IgD-negative memory B cell (primary cell): Measurements from ENCODE around the gene CDH13. TPM values are rescaled to one million over a fixed set of nuclear protein-coding genes. Genes with fewer than 3 reads are reported as not detected.
A peak's percentile ranks its signal among the peaks of the same experiment; 100 is the strongest.

Source experiments
- H3K27ac Mint-ChIP-seq, 3 donors: one replicate each; pipeline ENCODE4 v1.8.0; 2020 to 2022; ENCODE audit warnings: mild to moderate bottlenecking in 3 of 3, mixed read lengths in 3 of 3, moderate library complexity in 1 of 3
- H3K27me3 Mint-ChIP-seq: one replicate; pipeline ENCODE4 v1.8.0; 2021; ENCODE audit warnings: mixed read lengths
- H3K36me3 Mint-ChIP-seq: one replicate; pipeline ENCODE4 v1.8.0; 2020; ENCODE audit warnings: mild to moderate bottlenecking, mixed read lengths
- H3K4me1 Mint-ChIP-seq, 3 donors: one replicate each; pipeline ENCODE4 v1.8.0; 2020 to 2022; ENCODE audit warnings: mixed read lengths in 3 of 3, mild to moderate bottlenecking in 1 of 3
- H3K4me3 Mint-ChIP-seq, 4 donors: one replicate each; pipeline ENCODE4 v1.8.0; 2020 to 2022; ENCODE audit warnings: mild to moderate bottlenecking in 4 of 4, mixed read lengths in 4 of 4, moderate library complexity in 3 of 4
- H3K9me3 Mint-ChIP-seq, 3 donors: one replicate each; pipeline ENCODE4 v1.8.0; 2020 to 2021; ENCODE audit warnings: mixed read lengths in 3 of 3, mild to moderate bottlenecking in 1 of 3
- polyA plus RNA-seq: library from polyadenylated mRNA; unstranded; fragments of 300-500 nt; fragmentation: Illumina TruSeq; gene quantifications from one replicate; pipeline ENCODE4 v1.2.3, GENCODE V29; 2021

Gene CDH13
- polyA plus RNA-seq, 1 donor from 2014 or later, result 0.23 TPM

- H3K4me3 Mint-ChIP-seq, result no peak overlapping the region
- no peaks in the 10 kb centered on the region for H3K36me3 Mint-ChIP-seq
These were observed 394.3 kb downstream of the CDH13 start for GRCh38 chr16:83021045-83021444.

GRCh38 chr16:83021746-83022145 is 395.0 kb downstream of the CDH13 start:
- H3K27me3 Mint-ChIP-seq, result no peaks in the 10 kb centered on the region
- no peaks in the 10 kb centered on the region for H3K36me3 Mint-ChIP-seq
- no peak overlapping the region for H3K27ac Mint-ChIP-seq
- H3K9me3 Mint-ChIP-seq, result peaks cover 0 to 6% (median 3%) of the 10 kb centered on the region in 3 donors
- no peaks in the 10 kb centered on the region for H3K4me1 Mint-ChIP-seq
- no peak overlapping the region for H3K4me3 Mint-ChIP-seq

More at GRCh38 chr16:83021045-83021444, 394.3 kb downstream of the CDH13 start:
- no peak overlapping the region for H3K27ac Mint-ChIP-seq
- no peaks in the 10 kb centered on the region for H3K4me1 Mint-ChIP-seq
- H3K27me3 Mint-ChIP-seq, result no peaks in the 10 kb centered on the region
- peaks cover 0 to 6% (median 0%) of the 10 kb centered on the region in 3 donors for H3K9me3 Mint-ChIP-seq

GRCh38 chr16:83023011-83023410 is 396.2 kb downstream of the CDH13 start:
- H3K4me1 Mint-ChIP-seq, result no peaks in the 10 kb centered on the region
- peaks cover 4% of the 10 kb centered on the region for H3K27me3 Mint-ChIP-seq
- peaks cover 0 to 6% (median 3%) of the 10 kb centered on the region in 3 donors for H3K9me3 Mint-ChIP-seq
- no peak overlapping the region for H3K4me3 Mint-ChIP-seq
- H3K36me3 Mint-ChIP-seq, result no peaks in the 10 kb centered on the region
- H3K27ac Mint-ChIP-seq, result no peak overlapping the region

GRCh38 chr16:83023640-83024039 is 396.9 kb downstream of the CDH13 start:
- Mint-ChIP-seq H3K4me1 (no peaks in the 10 kb centered on the region), H3K27ac (no peak overlapping the region), H3K36me3 (no peaks in the 10 kb centered on the region), H3K9me3 (peaks cover 0 to 6% (median 3%) of the 10 kb centered on the region in 3 donors), H3K4me3 (no peak overlapping the region), H3K27me3 (peaks cover 4% of the 10 kb centered on the region)

- Mint-ChIP-seq H3K36me3 (no peaks in the 10 kb centered on the region), H3K4me3 (no peak overlapping the region), H3K27ac (no peak overlapping the region), H3K9me3 (peaks cover 3 to 7% (median 3%) of the 10 kb centered on the region in 3 donors), H3K4me1 (no peaks in the 10 kb centered on the region), H3K27me3 (peaks cover 4% of the 10 kb centered on the region)
These were observed 401.2 kb downstream of the CDH13 start for GRCh38 chr16:83027973-83028372.

GRCh38 chr16:83029467-83029866 is 402.7 kb downstream of the CDH13 start:
- Mint-ChIP-seq H3K9me3 (peaks cover 3 to 6% (median 3%) of the 10 kb centered on the region in 3 donors), H3K27me3 (peaks cover 4% of the 10 kb centered on the region), H3K4me3 (no peak overlapping the region), H3K27ac (no peak overlapping the region), H3K4me1 (no peaks in the 10 kb centered on the region), H3K36me3 (no peaks in the 10 kb centered on the region)

GRCh38 chr16:83031524-83031923 is 404.8 kb downstream of the CDH13 start:
- H3K27me3 Mint-ChIP-seq, result peaks cover 6% of the 10 kb centered on the region
- H3K9me3 Mint-ChIP-seq, result peaks cover 2 to 3% (median 3%) of the 10 kb centered on the region in 3 donors
- peaks cover 2% of the 10 kb centered on the region for H3K36me3 Mint-ChIP-seq
- peak overlapping the region in 1 of 4 donors; percentile 59 for H3K4me3 Mint-ChIP-seq
- no peak overlapping the region for H3K27ac Mint-ChIP-seq
- no peaks in the 10 kb centered on the region for H3K4me1 Mint-ChIP-seq

GRCh38 chr16:83037102-83037501 is 410.3 kb downstream of the CDH13 start:
- Mint-ChIP-seq H3K4me1 (no peaks in the 10 kb centered on the region), H3K27ac (no peak overlapping the region), H3K4me3 (no peak overlapping the region), H3K36me3 (peaks cover 4% of the 10 kb centered on the region), H3K27me3 (peaks cover 2% of the 10 kb centered on the region), H3K9me3 (peaks cover 0 to 2% (median 0%) of the 10 kb centered on the region in 3 donors)

- no peaks in the 10 kb centered on the region for H3K4me1 Mint-ChIP-seq
- no peak overlapping the region for H3K4me3 Mint-ChIP-seq
- peaks cover 4% of the 10 kb centered on the region for H3K36me3 Mint-ChIP-seq
- peaks cover 2% of the 10 kb centered on the region for H3K27me3 Mint-ChIP-seq
- no peak overlapping the region for H3K27ac Mint-ChIP-seq
- peaks cover 0 to 2% (median 0%) of the 10 kb centered on the region in 3 donors for H3K9me3 Mint-ChIP-seq
These were observed 411.1 kb downstream of the CDH13 start for GRCh38 chr16:83037884-83038283.

- Mint-ChIP-seq H3K9me3 (peaks cover 0 to 2% (median 0%) of the 10 kb centered on the region in 3 donors), H3K27me3 (peaks cover 2% of the 10 kb centered on the region), H3K4me3 (no peak overlapping the region), H3K4me1 (no peaks in the 10 kb centered on the region), H3K36me3 (peaks cover 2% of the 10 kb centered on the region), H3K27ac (no peak overlapping the region)
These were observed 413.4 kb downstream of the CDH13 start for GRCh38 chr16:83040174-83040573.

- peaks cover under 1% of the 10 kb centered on the region for H3K36me3 Mint-ChIP-seq
- H3K4me3 Mint-ChIP-seq, result no peak overlapping the region
- H3K4me1 Mint-ChIP-seq, result no peaks in the 10 kb centered on the region
- H3K27me3 Mint-ChIP-seq, result peaks cover 2% of the 10 kb centered on the region
- H3K9me3 Mint-ChIP-seq, result peaks cover 0 to 2% (median 0%) of the 10 kb centered on the region in 3 donors
- H3K27ac Mint-ChIP-seq, result no peak overlapping the region
These were observed 417.8 kb downstream of the CDH13 start for GRCh38 chr16:83044589-83044988.

- Mint-ChIP-seq H3K27ac (no peak overlapping the region), H3K36me3 (no peaks in the 10 kb centered on the region), H3K4me3 (no peak overlapping the region), H3K27me3 (peaks cover 4% of the 10 kb centered on the region), H3K4me1 (no peaks in the 10 kb centered on the region), H3K9me3 (peaks cover 4 to 6% (median 5%) of the 10 kb centered on the region in 3 donors)
These were observed 419.0 kb downstream of the CDH13 start for GRCh38 chr16:83045790-83046189.

- peaks cover 4 to 10% (median 7%) of the 10 kb centered on the region in 3 donors for H3K9me3 Mint-ChIP-seq
- H3K4me3 Mint-ChIP-seq, result no peak overlapping the region
- H3K4me1 Mint-ChIP-seq, result no peaks in the 10 kb centered on the region
- no peaks in the 10 kb centered on the region for H3K36me3 Mint-ChIP-seq
- peaks cover 4% of the 10 kb centered on the region for H3K27me3 Mint-ChIP-seq
- no peak overlapping the region for H3K27ac Mint-ChIP-seq
These were observed 419.9 kb downstream of the CDH13 start for GRCh38 chr16:83046664-83047063.

- Mint-ChIP-seq H3K4me3 (no peak overlapping the region), H3K4me1 (no peaks in the 10 kb centered on the region), H3K27me3 (peaks cover 4% of the 10 kb centered on the region), H3K36me3 (peaks cover 1% of the 10 kb centered on the region), H3K27ac (no peak overlapping the region), H3K9me3 (peaks cover 4 to 10% (median 7%) of the 10 kb centered on the region in 3 donors)
These were observed 424.7 kb downstream of the CDH13 start for GRCh38 chr16:83051451-83051850.

- Mint-ChIP-seq H3K36me3 (peaks cover 1% of the 10 kb centered on the region), H3K9me3 (peaks cover 4 to 10% (median 10%) of the 10 kb centered on the region in 3 donors), H3K4me1 (no peaks in the 10 kb centered on the region), H3K27me3 (peaks cover 4% of the 10 kb centered on the region), H3K4me3 (no peak overlapping the region), H3K27ac (no peak overlapping the region)
These were observed 427.5 kb downstream of the CDH13 start for GRCh38 chr16:83054283-83054682.

- Mint-ChIP-seq H3K4me1 (no peaks in the 10 kb centered on the region), H3K27me3 (peaks cover 2% of the 10 kb centered on the region), H3K27ac (no peak overlapping the region), H3K36me3 (peaks cover 1% of the 10 kb centered on the region), H3K4me3 (no peak overlapping the region), H3K9me3 (peaks cover 0 to 5% (median 0%) of the 10 kb centered on the region in 3 donors)
These were observed 431.6 kb downstream of the CDH13 start for GRCh38 chr16:83058376-83058775.
